Psoas muscle (tissue), 8 donors: ENCODE results near the gene ITPR2. TPM values are rescaled to one million over a fixed set of nuclear protein-coding genes. Genes with fewer than 3 reads are reported as not detected.

Source experiments
- ATAC-seq, 4 donors: fragments of 200-7000 bp; cut with Tn5 transposase; one replicate each; pipeline ENCODE4 v1.9.1; 2020; ENCODE audit warnings: moderate library complexity in 3 of 4, mild to moderate bottlenecking in 2 of 4
- DNase-seq, 2 donors: peaks; one replicate each; pipeline ENCODE4 v3.0.0-alpha.2; 2020
- H3K27ac ChIP-seq: fragments of 200-600 bp; one replicate; pipeline ENCODE4 v1.8.0; 2022
- H3K27me3 ChIP-seq, 3 donors: fragments of 200-600 bp in 1 of 3; one replicate each; pipeline versions ENCODE4 v1.6.1 to v1.8.0; 2013 to 2022; ENCODE audit warnings: low read length in 2 of 3, mild to moderate bottlenecking in 2 of 3, moderate library complexity in 1 of 3; ENCODE audit not compliant: insufficient read depth in 3 of 3
- H3K36me3 ChIP-seq, 2 donors: fragments of 200-600 bp in 1 of 2; one replicate each; pipeline versions ENCODE4 v1.6.1 to v1.8.0; 2013 to 2022; ENCODE audit warnings: low read depth in 1 of 2, mild to moderate bottlenecking in 1 of 2, moderate library complexity in 1 of 2; ENCODE audit not compliant: insufficient read depth in 1 of 2
- H3K4me1 ChIP-seq: fragments of 200-600 bp; one replicate; pipeline ENCODE4 v1.8.0; 2022
- H3K4me3 ChIP-seq: fragments of 200-600 bp; one replicate; pipeline ENCODE4 v1.8.0; 2022; ENCODE audit warnings: mild to moderate bottlenecking
- H3K9me3 ChIP-seq: fragments of 200-600 bp; one replicate; pipeline ENCODE4 v1.8.0; 2022
- whole genome bisulfite sequencing, 3 donors: extraction: QIAGEN DNeasy Blood & Tissue Kit; methylation state at CpG; one replicate each; pipeline versions ENCODE4 v1.1.6 to v1.1.7; 2013; 5-methylcytosine and 5-hydroxymethylcytosine counted together
- intact Hi-C, 2 donors: fragments of 100-400 bp; cut with DNase I; formaldehyde crosslinking; loops; one replicate each; pipeline versions ENCODE4 v1.11.0 to v1.14.2; 2022
- polyA plus RNA-seq, 3 donors: library from polyadenylated mRNA; stranded (reverse); fragments of 200-250 nt; gene quantifications; one replicate each; pipeline ENCODE4 v1.2.3, GENCODE V29; 2013
- total RNA-seq, 4 donors: library from RNA; stranded (reverse); fragmentation: NEBNext Ultra II Directional in 2 of 4; extraction: Animal tissue kit (Norgen Biotek cat#: 25700) in 2 of 4; gene quantifications; one replicate each; pipeline versions ENCODE4 v1.2.1 to v1.2.4, GENCODE V29; 2021 to 2023
- TF ChIP-seq, protein P1 (sequence below): fragments of 200-600 bp; IDR thresholded peaks from one replicate; pipeline ENCODE4 v1.8.0; 2022; ENCODE audit warnings: antibody characterized with exemption
- donor health status: healthy with polysubstance abuse.
- donor health status: DM: no; HTN: no; CAD: no; lungs with moderate emphysema.
- donor health status: Bipolar disorder and iron deficiency.
- donor health status: healthy.
- donor health status: DM: yes; HTN: yes; CAD: no.
- donor health status: DM: no; HTN: no; CAD: no.
- donor health status: DM: no; HTN: no; CAD: no.
- donor health status: DM: yes; HTN: yes; CAD: no.

The ITPR2 gene
- total and polyA plus RNA-seq, 7 donors, result 0.86 to 10.3 (median 6.1) TPM

- Histone ChIP-seq H3K36me3 (no peaks in the 10 kb centered on the region), H3K27ac (no peak overlapping the region), H3K27me3 (no peaks in the 10 kb centered on the region), H3K4me3 (no peak overlapping the region), H3K9me3 (no peaks in the 10 kb centered on the region), H3K4me1 (no peaks in the 10 kb centered on the region)
- DNase-seq (no peak), ATAC-seq (no peak)
- TF ChIP-seq, protein P1, sequence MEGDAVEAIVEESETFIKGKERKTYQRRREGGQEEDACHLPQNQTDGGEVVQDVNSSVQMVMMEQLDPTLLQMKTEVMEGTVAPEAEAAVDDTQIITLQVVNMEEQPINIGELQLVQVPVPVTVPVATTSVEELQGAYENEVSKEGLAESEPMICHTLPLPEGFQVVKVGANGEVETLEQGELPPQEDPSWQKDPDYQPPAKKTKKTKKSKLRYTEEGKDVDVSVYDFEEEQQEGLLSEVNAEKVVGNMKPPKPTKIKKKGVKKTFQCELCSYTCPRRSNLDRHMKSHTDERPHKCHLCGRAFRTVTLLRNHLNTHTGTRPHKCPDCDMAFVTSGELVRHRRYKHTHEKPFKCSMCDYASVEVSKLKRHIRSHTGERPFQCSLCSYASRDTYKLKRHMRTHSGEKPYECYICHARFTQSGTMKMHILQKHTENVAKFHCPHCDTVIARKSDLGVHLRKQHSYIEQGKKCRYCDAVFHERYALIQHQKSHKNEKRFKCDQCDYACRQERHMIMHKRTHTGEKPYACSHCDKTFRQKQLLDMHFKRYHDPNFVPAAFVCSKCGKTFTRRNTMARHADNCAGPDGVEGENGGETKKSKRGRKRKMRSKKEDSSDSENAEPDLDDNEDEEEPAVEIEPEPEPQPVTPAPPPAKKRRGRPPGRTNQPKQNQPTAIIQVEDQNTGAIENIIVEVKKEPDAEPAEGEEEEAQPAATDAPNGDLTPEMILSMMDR, result no peak
- WGBS, 3 donors, result 53 to 60% (median 55%) methylated on average over 4 of the region's 4 CpGs
- intact Hi-C loops, result no loop called here
These were observed 92.0 kb downstream of the ITPR2 start for GRCh38 chr12:26740991-26741390.

DNA sequence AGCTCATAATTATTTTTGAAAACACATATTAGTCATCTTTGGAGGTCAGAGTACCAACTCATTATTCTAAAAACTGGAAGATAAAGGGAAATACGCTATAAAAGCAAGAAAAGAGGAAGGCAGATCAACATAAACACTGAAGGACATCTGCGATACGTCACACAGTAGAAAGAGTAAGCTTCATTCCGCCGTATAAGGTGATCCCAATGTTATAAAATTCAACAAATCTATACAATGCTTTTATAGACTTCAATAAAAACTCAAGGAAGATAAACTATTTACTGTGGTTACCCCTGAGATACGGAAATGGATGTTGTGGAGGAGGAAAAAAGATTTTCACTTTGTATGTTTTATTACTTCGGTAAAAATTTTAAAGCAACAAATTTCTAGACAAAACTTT, 92.6 kb downstream of the ITPR2 start:
- Histone ChIP-seq H3K27me3 (no peaks in the 10 kb centered on the region), H3K9me3 (no peaks in the 10 kb centered on the region), H3K27ac (no peak overlapping the region), H3K4me1 (no peaks in the 10 kb centered on the region), H3K36me3 (no peaks in the 10 kb centered on the region), H3K4me3 (no peak overlapping the region)
- 95 to 97% (median 95%) methylated on average over 7 of the region's 7 CpGs for WGBS, 3 donors
- TF ChIP-seq, protein P1, result no peak
- ATAC-seq (no peak), DNase-seq (no peak)
- intact Hi-C loops, result no loop called here

DNA sequence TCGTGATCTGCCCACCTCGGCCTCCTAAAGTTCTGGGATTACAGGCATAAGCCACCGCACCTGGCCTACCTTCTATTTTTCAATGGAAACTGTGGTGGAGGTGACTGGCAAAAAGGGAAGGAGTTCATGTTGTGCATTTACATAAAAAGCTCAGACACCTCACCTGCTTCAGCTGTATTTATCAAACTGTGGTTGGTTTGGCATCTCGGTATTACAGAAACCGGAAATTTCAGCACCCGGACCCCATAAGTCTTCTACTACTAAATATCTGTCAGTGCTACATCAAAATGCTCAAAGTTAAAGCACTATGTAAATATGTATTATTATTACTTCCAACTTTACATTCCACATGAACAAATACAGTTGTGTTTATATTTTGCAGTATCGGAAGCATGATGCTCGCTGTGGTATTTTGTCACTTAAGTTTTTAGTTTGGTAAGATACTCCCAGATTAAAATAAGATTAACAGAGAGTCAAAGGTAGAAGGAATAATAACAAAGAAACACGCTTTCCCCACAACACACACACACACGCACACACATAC, 95.4 kb downstream of the ITPR2 start:
- TF ChIP-seq, protein P1, result no peak
- Histone ChIP-seq H3K27ac (no peak overlapping the region), H3K27me3 (no peaks in the 10 kb centered on the region), H3K4me1 (peaks cover 3% of the 10 kb centered on the region), H3K4me3 (no peak overlapping the region), H3K9me3 (no peaks in the 10 kb centered on the region), H3K36me3 (no peaks in the 10 kb centered on the region)
- DNase-seq (no peak), ATAC-seq (no peak)
- intact Hi-C loops, result no loop called here
- WGBS, 3 donors, result 97 to 98% (median 97%) methylated on average over 10 of the region's 10 CpGs

DNA sequence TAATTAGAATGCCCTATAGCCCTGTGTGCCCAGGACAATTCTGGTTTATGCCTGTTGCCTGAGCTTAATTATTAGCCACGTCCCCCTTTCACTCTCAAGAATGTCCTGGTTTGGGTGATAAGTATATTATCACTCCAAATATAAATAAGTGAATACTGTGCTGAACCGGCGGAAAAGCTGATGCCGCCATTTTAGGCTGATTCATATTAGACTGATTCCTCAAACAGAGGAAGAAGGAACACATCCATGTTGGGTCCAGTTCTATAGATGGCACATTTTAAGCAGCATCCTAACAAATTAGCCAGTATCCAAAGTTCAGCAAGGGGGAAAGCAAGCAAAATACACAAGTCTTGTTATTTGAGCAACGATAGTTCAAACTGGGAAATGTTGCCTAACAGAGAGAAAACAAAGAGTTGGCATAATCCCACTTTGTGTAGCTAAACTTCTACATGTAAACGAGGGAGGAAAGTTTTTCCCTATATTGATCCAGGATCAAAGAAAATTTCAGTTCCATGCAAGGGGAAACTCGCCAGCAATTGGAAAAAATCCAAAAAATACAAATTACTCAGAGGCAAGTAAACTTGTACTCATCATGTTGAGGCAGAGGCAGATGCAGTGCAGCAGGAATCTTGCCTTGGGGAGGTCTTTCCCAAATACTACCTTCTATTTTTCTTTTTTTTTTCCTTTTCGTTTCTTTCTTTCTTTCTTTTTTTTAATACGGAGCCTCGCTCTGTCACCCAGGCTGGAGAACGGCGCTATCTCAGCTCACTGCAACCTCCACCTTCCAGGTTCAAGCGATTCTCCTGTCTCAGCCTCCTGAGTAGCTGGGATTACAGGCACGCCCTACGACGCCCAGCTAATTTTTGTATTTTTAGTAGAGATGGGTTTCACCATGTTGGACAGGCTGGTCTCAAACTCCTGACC, 96.2 kb downstream of the ITPR2 start:
- Histone ChIP-seq H3K9me3 (no peaks in the 10 kb centered on the region), H3K4me1 (peaks cover 3% of the 10 kb centered on the region), H3K27ac (no peak overlapping the region), H3K36me3 (no peaks in the 10 kb centered on the region), H3K27me3 (no peaks in the 10 kb centered on the region), H3K4me3 (no peak overlapping the region)
- ATAC-seq, result no peak
- DNase-seq, result no peak
- intact Hi-C loops, result no loop called here
- 83 to 93% (median 86%) methylated on average over 16 of the region's 16 CpGs for WGBS, 3 donors
- TF ChIP-seq, protein P1, result no peak
